GM23338 (cell line): Measurements from ENCODE around the gene RGL3.

Source experiments
- CREB1 ChIP-seq: fragments of 250-450 bp; sonication (Bioruptor Pico); IDR thresholded peaks from 2 replicates; pipeline ENCODE4 v1.5.0; 2020; ENCODE audit warnings: low read depth, mild to moderate bottlenecking, moderate library complexity
- EZH2 ChIP-seq: fragments of 200-600 bp; sonication (generic); IDR thresholded peaks from one replicate; pipeline ENCODE4 v1.8.0; 2017; ENCODE audit warnings: antibody characterized with exemption, mild to moderate bottlenecking, low read depth; ENCODE audit not compliant: unreplicated experiment
- EZH2phosphoT487 ChIP-seq: fragments of 200-600 bp; sonication (generic); IDR thresholded peaks from one replicate; pipeline ENCODE4 v1.8.1; 2018; ENCODE audit warnings: antibody characterized with exemption; ENCODE audit not compliant: unreplicated experiment
- JUNB ChIP-seq: IDR thresholded peaks from one replicate; pipeline ENCODE4 v1.6.1; 2016; ENCODE audit warnings: antibody characterized with exemption; ENCODE audit not compliant: unreplicated experiment
- POLR2AphosphoS5 ChIP-seq: IDR thresholded peaks from 2 replicates; pipeline ENCODE4 v1.6.1; 2016; ENCODE audit warnings: antibody characterized with exemption, low read depth
- ZNF114 ChIP-seq: fragments of 250-450 bp; sonication (Bioruptor Pico); IDR thresholded peaks from 2 replicates; pipeline ENCODE4 v1.5.0; 2020; ENCODE audit warnings: mild to moderate bottlenecking, moderate library complexity
- TF ChIP-seq, protein P1 (sequence below), 2 experiments: fragments of 200-600 bp in 1 of 2; sonication (generic) in 1 of 2; conservative IDR thresholded peaks; 2 replicates each; pipeline versions ENCODE4 v1.5.1 to v1.6.1; 2016 to 2017; ENCODE audit warnings: antibody characterized with exemption in 2 of 2, low read depth in 2 of 2, mild to moderate bottlenecking in 2 of 2, moderate library complexity in 1 of 2
- TF ChIP-seq, protein P2 (sequence below): IDR thresholded peaks from one replicate; pipeline ENCODE4 v1.6.1; 2018; ENCODE audit warnings: antibody characterized with exemption; ENCODE audit not compliant: unreplicated experiment

DNA sequence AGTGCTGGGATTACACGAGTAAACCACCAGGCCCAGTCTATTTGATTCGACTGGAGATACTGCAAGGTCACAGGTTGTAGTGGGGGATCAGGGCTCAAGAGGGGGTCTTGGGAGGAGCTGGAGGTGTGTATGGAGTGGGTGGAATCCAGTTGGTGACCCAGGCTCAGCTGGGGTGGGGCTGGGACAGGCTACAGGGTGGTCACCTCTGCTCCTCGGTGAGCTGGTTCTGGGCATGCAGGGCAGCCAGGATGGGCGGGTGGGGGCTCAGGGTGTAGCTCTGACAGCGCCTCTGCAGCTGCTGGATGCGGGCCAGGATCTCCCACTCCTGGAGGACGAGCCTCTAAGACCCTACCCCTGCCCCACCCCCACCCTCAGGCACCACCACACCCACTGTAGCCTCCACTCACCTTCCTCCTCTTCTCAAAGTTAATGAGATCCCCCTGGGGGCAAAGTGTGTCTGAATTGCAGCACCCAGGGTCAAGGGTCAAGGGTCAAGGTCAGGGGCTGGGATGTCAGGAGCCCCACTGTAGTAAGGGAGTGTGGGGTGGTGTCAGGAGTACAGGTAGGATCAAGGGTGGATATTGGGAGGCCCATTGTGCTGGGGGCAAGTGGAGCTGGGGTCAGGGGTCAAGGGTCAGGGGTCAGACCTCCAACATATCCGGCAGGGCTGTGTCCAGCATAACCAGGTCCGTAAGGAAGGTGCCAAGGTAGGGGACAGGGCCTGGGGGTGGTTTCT lies 17.1 kb downstream of the RGL3 start:
- TF ChIP-seq, protein P1, sequence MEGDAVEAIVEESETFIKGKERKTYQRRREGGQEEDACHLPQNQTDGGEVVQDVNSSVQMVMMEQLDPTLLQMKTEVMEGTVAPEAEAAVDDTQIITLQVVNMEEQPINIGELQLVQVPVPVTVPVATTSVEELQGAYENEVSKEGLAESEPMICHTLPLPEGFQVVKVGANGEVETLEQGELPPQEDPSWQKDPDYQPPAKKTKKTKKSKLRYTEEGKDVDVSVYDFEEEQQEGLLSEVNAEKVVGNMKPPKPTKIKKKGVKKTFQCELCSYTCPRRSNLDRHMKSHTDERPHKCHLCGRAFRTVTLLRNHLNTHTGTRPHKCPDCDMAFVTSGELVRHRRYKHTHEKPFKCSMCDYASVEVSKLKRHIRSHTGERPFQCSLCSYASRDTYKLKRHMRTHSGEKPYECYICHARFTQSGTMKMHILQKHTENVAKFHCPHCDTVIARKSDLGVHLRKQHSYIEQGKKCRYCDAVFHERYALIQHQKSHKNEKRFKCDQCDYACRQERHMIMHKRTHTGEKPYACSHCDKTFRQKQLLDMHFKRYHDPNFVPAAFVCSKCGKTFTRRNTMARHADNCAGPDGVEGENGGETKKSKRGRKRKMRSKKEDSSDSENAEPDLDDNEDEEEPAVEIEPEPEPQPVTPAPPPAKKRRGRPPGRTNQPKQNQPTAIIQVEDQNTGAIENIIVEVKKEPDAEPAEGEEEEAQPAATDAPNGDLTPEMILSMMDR (conservative IDR thresholded peaks at IDR 0.05; ENCODE audit: low read depth in 2 of 2) = no peak
- TF ChIP-seq POLR2AphosphoS5 (no peak), EZH2 (no peak), ZNF114 (CRISPR knock-in tag) (no peak), EZH2phosphoT487 (no peak), JUNB (no peak), CREB1 (CRISPR knock-in tag) (no peak)
- TF ChIP-seq, protein P2, sequence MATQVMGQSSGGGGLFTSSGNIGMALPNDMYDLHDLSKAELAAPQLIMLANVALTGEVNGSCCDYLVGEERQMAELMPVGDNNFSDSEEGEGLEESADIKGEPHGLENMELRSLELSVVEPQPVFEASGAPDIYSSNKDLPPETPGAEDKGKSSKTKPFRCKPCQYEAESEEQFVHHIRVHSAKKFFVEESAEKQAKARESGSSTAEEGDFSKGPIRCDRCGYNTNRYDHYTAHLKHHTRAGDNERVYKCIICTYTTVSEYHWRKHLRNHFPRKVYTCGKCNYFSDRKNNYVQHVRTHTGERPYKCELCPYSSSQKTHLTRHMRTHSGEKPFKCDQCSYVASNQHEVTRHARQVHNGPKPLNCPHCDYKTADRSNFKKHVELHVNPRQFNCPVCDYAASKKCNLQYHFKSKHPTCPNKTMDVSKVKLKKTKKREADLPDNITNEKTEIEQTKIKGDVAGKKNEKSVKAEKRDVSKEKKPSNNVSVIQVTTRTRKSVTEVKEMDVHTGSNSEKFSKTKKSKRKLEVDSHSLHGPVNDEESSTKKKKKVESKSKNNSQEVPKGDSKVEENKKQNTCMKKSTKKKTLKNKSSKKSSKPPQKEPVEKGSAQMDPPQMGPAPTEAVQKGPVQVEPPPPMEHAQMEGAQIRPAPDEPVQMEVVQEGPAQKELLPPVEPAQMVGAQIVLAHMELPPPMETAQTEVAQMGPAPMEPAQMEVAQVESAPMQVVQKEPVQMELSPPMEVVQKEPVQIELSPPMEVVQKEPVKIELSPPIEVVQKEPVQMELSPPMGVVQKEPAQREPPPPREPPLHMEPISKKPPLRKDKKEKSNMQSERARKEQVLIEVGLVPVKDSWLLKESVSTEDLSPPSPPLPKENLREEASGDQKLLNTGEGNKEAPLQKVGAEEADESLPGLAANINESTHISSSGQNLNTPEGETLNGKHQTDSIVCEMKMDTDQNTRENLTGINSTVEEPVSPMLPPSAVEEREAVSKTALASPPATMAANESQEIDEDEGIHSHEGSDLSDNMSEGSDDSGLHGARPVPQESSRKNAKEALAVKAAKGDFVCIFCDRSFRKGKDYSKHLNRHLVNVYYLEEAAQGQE = no peak
